Fibroblast of the aortic adventitia (primary cell): ENCODE data around the gene ST8SIA2. TPM values are rescaled to one million over a fixed set of nuclear protein-coding genes. Genes with fewer than 3 reads are reported as not detected.

Experiments
- DNase-seq: peaks from one replicate; pipeline ENCODE4 v3.0.0-alpha.2; 2010; ENCODE audit warnings: low read depth
- H3K4me3 ChIP-seq: 2 replicates; pipeline ENCODE4 v1.5.1; 2011; ENCODE audit warnings: low read depth, mild to moderate bottlenecking, control low read depth, low read length, moderate library complexity
- CTCF ChIP-seq: IDR thresholded peaks from 2 replicates; pipeline ENCODE4 v1.5.1; 2011; ENCODE audit warnings: mild to moderate bottlenecking, low read length, control low read depth, inconsistent platforms; ENCODE audit not compliant: insufficient read depth
- total RNA-seq: library from RNA; depleted of rRNA; stranded (reverse); fragments of >200 nt; gene quantifications from 2 replicates; pipeline ENCODE4 v1.2.3, GENCODE V29; 2012; ENCODE audit warnings: low replicate concordance

The ST8SIA2 gene
- 0.25 TPM in 1 of 2 replicates, not detected in the other for total RNA-seq

GRCh38 chr15:92393071-92393979 is at the start of gene ST8SIA2:
Gene ST8SIA2, plus strand, starts transcription at chr15:92393881. Its CDS starts 184 bp downstream, at chr15:92394065.
- no peak for TF ChIP-seq CTCF
- DNase-seq: no peak
- H3K4me3 ChIP-seq: no peak within 1 kb of the TSS

- no peak overlapping the region for H3K4me3 ChIP-seq
- TF ChIP-seq CTCF: no peak
- DNase-seq: no peak
These were observed 49.6 kb upstream of the ST8SIA2 start for GRCh38 chr15:92343924-92344643.

- TF ChIP-seq CTCF: no peak
- no peak for DNase-seq
- H3K4me3 ChIP-seq: no peak overlapping the region
These were observed 47.6 kb upstream of the ST8SIA2 start for GRCh38 chr15:92346063-92346462.

GRCh38 chr15:92355307-92355706 is 38.4 kb upstream of the ST8SIA2 start:
- no peak for TF ChIP-seq CTCF
- DNase-seq: no peak
- H3K4me3 ChIP-seq: no peak overlapping the region

GRCh38 chr15:92361321-92362000 is 32.2 kb upstream of the ST8SIA2 start:
- TF ChIP-seq CTCF: no peak
- no peak for DNase-seq

GRCh38 chr15:92362001-92362350 is 31.7 kb upstream of the ST8SIA2 start:
- no peak for DNase-seq
- no peak for TF ChIP-seq CTCF
- H3K4me3 ChIP-seq: no peak overlapping the region

More at GRCh38 chr15:92361321-92362000, 32.2 kb upstream of the ST8SIA2 start:
- H3K4me3 ChIP-seq: no peak overlapping the region
